Measurements from ENCODE around the gene DEAF1. TPM values are rescaled to one million over a fixed set of nuclear protein-coding genes. Genes with fewer than 3 reads are reported as not detected.
A peak's percentile ranks its signal among the peaks of the same experiment; 100 is the strongest.

Gene DEAF1
- polyA plus RNA-seq, 2 donors, result 20.3 to 42.4 TPM

DNA sequence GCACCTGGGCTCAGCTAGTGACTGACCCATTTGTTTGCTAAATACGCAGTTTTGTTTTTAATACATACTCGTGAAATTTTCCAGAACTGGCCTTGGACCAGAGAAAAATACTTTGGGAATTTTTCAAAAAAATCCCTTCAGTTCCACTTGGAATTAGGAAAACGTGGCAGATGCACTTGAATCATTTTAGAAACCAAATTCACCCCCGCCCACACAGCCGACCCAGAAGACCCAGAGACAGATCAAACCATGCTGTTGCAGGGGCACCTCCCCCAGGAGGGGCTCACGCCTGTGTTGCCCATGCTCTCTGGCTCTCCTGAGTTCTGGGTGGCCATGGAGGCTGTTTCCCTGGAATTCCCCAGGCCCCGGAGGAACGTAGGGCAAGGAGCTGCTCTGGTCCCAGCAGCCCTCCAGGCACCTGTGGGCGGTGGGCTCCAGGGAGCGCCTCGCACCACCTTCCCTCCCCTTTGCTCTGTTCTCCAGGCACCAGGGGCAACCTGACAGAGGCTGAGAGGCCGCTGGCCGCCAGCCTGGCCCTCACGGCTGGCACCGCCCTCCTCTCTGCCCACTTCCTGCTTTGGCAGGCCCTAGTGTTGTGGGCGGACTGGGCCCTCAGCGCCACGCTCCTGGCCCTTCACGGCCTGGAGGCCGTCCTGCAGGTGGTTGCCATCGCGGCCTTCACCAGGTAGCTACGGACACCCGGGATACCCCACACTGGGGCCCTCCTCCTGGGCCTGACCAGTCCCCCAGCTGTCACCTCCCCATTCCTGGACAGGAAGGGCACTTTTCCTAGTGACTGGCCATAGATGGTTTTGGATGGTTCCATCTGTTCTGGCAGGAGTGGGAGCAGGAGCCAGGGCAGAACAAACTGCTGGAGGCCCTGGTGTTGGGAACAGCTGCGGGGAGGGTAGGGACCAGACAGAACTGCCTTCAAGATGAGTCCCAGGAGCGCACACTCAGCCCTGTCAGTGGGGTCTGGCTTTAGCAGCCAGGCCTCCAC lies 7.7 kb upstream of the DEAF1 start:
- peaks cover 0 to 21% of the 10 kb centered on the region in 2 donors for H3K36me3 ChIP-seq (ENCODE audit: control insufficient read depth in 2 of 2, insufficient read depth in 2 of 2, low read length in 1 of 2)
- 50 to 55% methylated on average over 24 to 26 of the region's 26 CpGs for WGBS, 2 donors
- no peaks in the 10 kb centered on the region for H3K27me3 ChIP-seq (ENCODE audit: control insufficient read depth in 1 of 2, insufficient read depth in 2 of 2, low read length in 2 of 2)
- H3K9me3 ChIP-seq (ENCODE audit: control insufficient read depth in 2 of 2, insufficient read depth in 1 of 2, low read depth in 1 of 2, low read length in 1 of 2), result peaks cover 0 to 2% of the 10 kb centered on the region in 2 donors
- H3K4me1 ChIP-seq (ENCODE audit: control insufficient read depth in 2 of 2, insufficient read depth in 2 of 2, low read length in 1 of 2), result peaks cover 3 to 33% of the 10 kb centered on the region in 2 donors
- no peak overlapping the region for H3K4me3 ChIP-seq (ENCODE audit: low read depth in 1 of 2, low read length in 2 of 2)
- H3K27ac ChIP-seq (ENCODE audit: low read depth in 2 of 2, low read length in 1 of 2), result peak overlapping the region; percentile 69 to 89

DNA sequence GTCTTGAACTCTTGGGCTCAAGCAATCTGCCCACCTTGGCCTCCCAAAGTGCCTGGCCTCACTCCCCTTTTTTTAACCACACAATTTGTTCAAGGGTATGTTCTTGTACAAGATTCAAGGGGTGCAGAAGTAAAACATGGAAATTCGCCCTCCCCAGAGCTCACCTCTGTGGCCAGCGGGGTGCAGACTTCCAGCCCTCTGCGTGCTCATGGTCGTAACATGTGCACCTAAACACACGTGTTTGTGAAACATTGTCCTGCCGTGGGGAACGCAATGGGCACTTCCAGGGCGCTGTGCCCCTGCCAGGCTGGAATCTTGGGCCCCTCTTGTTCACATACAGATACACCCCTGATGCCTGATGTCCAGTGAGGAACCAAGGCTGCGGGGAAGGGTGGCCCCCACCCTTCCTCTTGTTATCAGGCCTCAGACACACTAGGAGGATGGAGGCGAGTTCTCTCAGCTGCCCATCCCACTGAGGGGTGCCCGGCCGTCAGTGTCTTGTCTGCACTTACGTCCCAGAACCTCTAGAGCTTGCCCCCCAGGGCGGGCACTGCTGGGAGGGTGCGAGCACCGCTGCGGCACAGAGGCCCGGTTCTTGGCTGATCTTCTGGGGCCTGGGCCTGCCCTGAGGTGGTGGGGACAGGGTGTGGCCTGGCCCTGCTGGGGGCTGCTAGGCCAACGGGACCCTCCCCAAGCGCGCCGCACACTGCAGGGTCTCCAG lies 6.9 kb upstream of the DEAF1 start:
- Histone ChIP-seq H3K36me3 (ENCODE audit: control insufficient read depth in 2 of 2, insufficient read depth in 2 of 2, low read length in 1 of 2) (peaks cover 0 to 21% of the 10 kb centered on the region in 2 donors), H3K27me3 (ENCODE audit: control insufficient read depth in 1 of 2, insufficient read depth in 2 of 2, low read length in 2 of 2) (no peaks in the 10 kb centered on the region), H3K4me1 (ENCODE audit: control insufficient read depth in 2 of 2, insufficient read depth in 2 of 2, low read length in 1 of 2) (peaks cover 5 to 30% of the 10 kb centered on the region in 2 donors), H3K9me3 (ENCODE audit: control insufficient read depth in 2 of 2, insufficient read depth in 1 of 2, low read depth in 1 of 2, low read length in 1 of 2) (peaks cover 0 to 2% of the 10 kb centered on the region in 2 donors), H3K27ac (ENCODE audit: low read depth in 2 of 2, low read length in 1 of 2) (peak overlapping the region in 1 of 2 donors; percentile 26), H3K4me3 (ENCODE audit: low read depth in 1 of 2, low read length in 2 of 2) (no peak overlapping the region)
- WGBS, 2 donors, result 92 to 93% methylated on average over 22 of the region's 22 CpGs

DNA sequence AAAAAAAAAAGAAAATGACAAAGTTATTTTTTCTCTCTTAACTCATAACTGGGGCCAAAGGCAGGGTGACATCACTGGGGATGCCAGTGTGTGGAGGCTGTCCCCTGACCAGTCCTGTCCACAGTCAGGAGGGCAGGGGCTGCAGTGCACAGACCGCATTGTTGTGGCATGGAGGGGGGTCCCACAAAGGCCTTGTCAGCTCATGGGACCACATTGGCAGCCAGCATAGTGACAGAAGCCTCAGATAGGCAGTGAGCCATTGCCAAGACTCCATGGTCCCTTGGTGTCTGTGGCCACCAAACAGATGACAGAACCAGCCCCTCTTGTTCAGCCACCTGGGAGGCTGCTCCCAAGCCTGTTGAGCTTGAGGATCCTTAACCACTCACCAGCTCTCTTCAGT lies 4.7 kb upstream of the DEAF1 start:
- H3K4me1 ChIP-seq (ENCODE audit: control insufficient read depth in 2 of 2, insufficient read depth in 2 of 2, low read length in 1 of 2), result peaks cover 5 to 22% of the 10 kb centered on the region in 2 donors
- peaks cover 0 to 2% of the 10 kb centered on the region in 2 donors for H3K9me3 ChIP-seq (ENCODE audit: control insufficient read depth in 2 of 2, insufficient read depth in 1 of 2, low read depth in 1 of 2, low read length in 1 of 2)
- peak overlapping the region; percentile 19 to 76 for H3K27ac ChIP-seq (ENCODE audit: low read depth in 2 of 2, low read length in 1 of 2)
- no peak overlapping the region for H3K4me3 ChIP-seq (ENCODE audit: low read depth in 1 of 2, low read length in 2 of 2)
- H3K27me3 ChIP-seq (ENCODE audit: control insufficient read depth in 1 of 2, insufficient read depth in 2 of 2, low read length in 2 of 2), result no peaks in the 10 kb centered on the region
- WGBS, 2 donors, result 100% methylated on average over 1 of the region's 1 CpG
- H3K36me3 ChIP-seq (ENCODE audit: control insufficient read depth in 2 of 2, insufficient read depth in 2 of 2, low read length in 1 of 2), result peaks cover 0 to 21% of the 10 kb centered on the region in 2 donors

DNA sequence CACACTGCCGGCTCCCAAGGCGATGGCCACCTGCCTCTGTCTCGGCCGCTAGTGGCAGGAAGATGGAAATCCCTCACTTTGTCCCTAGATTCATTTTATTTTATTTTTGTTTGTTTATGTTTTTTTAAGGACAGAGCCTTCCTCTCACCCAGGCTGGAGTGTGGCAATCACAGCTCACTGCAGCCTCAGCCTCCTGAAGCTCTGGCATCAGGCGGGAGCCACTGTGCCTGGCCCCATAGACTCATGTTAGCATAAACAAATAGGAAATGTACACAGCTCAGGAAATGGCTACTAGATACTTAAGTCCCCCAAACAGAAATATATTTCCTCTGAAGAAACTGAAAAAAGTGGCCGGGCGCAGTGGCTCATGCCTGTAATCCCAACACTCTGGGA lies 4.1 kb upstream of the DEAF1 start:
- H3K36me3 ChIP-seq (ENCODE audit: control insufficient read depth in 2 of 2, insufficient read depth in 2 of 2, low read length in 1 of 2), result peaks cover 0 to 18% of the 10 kb centered on the region in 2 donors
- peaks cover 0 to 2% of the 10 kb centered on the region in 2 donors for H3K9me3 ChIP-seq (ENCODE audit: control insufficient read depth in 2 of 2, insufficient read depth in 1 of 2, low read depth in 1 of 2, low read length in 1 of 2)
- H3K4me1 ChIP-seq (ENCODE audit: control insufficient read depth in 2 of 2, insufficient read depth in 2 of 2, low read length in 1 of 2), result peaks cover 5 to 18% of the 10 kb centered on the region in 2 donors
- H3K4me3 ChIP-seq (ENCODE audit: low read depth in 1 of 2, low read length in 2 of 2), result no peak overlapping the region
- WGBS, 2 donors, result 90 to 94% methylated on average over 7 of the region's 7 CpGs
- no peaks in the 10 kb centered on the region for H3K27me3 ChIP-seq (ENCODE audit: control insufficient read depth in 1 of 2, insufficient read depth in 2 of 2, low read length in 2 of 2)
- peak overlapping the region in 1 of 2 donors; percentile 52 for H3K27ac ChIP-seq (ENCODE audit: low read depth in 2 of 2, low read length in 1 of 2)

DNA sequence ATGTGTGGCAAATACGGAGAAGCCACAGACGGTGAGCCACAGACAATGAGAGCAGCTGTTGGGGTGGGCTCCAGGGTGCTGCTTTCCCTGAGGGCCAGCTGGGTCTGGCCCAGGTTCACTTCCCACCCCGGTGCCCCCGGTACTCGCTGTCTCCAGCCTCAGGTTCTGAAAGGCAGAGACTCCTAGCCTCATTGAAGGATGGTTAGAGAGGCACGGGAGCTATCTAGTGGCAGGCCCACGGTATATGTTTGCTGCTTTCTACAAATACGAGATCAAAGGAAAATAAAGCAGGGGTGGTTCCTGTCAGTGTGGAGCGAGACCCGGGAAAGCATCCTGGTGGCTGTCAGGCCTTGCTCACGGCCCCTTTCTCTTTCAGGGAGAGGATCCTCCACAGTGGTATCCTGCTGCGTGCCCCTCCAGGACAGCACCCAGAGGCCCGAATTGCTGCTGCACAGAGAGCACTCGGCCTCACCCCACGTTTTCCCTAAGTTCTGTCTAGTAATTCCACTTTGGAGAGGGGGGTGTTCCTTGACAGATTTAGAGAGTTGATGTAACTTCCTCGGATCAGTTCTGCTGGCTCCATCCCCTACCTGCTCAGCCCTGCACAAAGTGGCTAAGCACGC lies 3.6 kb upstream of the DEAF1 start:
- peaks cover 5 to 20% of the 10 kb centered on the region in 2 donors for H3K4me1 ChIP-seq (ENCODE audit: control insufficient read depth in 2 of 2, insufficient read depth in 2 of 2, low read length in 1 of 2)
- H3K27ac ChIP-seq (ENCODE audit: low read depth in 2 of 2, low read length in 1 of 2), result peak overlapping the region; percentile 96 to 100
- H3K4me3 ChIP-seq (ENCODE audit: low read depth in 1 of 2, low read length in 2 of 2), result peak overlapping the region in 1 of 2 donors; percentile 95
- peaks cover 0 to 18% of the 10 kb centered on the region in 2 donors for H3K36me3 ChIP-seq (ENCODE audit: control insufficient read depth in 2 of 2, insufficient read depth in 2 of 2, low read length in 1 of 2)
- H3K9me3 ChIP-seq (ENCODE audit: control insufficient read depth in 2 of 2, insufficient read depth in 1 of 2, low read depth in 1 of 2, low read length in 1 of 2), result peaks cover 0 to 2% of the 10 kb centered on the region in 2 donors
- WGBS, 2 donors, result 72 to 73% methylated on average over 17 of the region's 17 CpGs
- H3K27me3 ChIP-seq (ENCODE audit: control insufficient read depth in 1 of 2, insufficient read depth in 2 of 2, low read length in 2 of 2), result no peaks in the 10 kb centered on the region

DNA sequence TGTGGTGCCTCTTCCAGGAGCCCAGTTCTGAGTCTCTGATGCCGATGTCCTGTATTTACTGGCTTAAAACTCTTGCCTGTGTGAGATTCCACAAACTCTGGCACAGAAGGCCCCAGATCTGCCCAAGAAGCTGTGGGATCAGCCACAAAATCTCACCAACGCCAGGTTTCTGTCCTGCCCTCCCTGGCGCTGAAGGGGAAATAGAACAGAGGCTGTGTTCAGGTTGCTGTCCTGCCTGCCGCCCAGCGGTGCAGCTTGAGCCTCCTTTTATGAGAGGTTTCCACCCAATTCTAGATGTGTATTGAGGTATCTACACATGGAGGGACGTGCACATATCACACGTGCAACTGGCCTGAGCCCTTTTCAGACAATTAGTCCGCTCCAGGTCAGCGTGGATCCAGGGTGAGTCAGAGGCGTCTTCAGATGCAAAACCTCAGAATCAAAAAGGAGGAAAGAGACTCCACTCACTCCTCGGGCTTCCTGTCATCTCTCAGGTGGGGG lies 2.8 kb upstream of the DEAF1 start:
- Histone ChIP-seq H3K36me3 (ENCODE audit: control insufficient read depth in 2 of 2, insufficient read depth in 2 of 2, low read length in 1 of 2) (peaks cover 0 to 18% of the 10 kb centered on the region in 2 donors), H3K4me1 (ENCODE audit: control insufficient read depth in 2 of 2, insufficient read depth in 2 of 2, low read length in 1 of 2) (peaks cover 3 to 22% of the 10 kb centered on the region in 2 donors), H3K27me3 (ENCODE audit: control insufficient read depth in 1 of 2, insufficient read depth in 2 of 2, low read length in 2 of 2) (no peaks in the 10 kb centered on the region), H3K4me3 (ENCODE audit: low read depth in 1 of 2, low read length in 2 of 2) (peak overlapping the region; percentile 12 to 95), H3K9me3 (ENCODE audit: control insufficient read depth in 2 of 2, insufficient read depth in 1 of 2, low read depth in 1 of 2, low read length in 1 of 2) (peaks cover 0 to 2% of the 10 kb centered on the region in 2 donors), H3K27ac (ENCODE audit: low read depth in 2 of 2, low read length in 1 of 2) (peak overlapping the region; percentile 96 to 100)
- WGBS, 2 donors, result 49 to 57% methylated on average over 11 of the region's 11 CpGs

DNA sequence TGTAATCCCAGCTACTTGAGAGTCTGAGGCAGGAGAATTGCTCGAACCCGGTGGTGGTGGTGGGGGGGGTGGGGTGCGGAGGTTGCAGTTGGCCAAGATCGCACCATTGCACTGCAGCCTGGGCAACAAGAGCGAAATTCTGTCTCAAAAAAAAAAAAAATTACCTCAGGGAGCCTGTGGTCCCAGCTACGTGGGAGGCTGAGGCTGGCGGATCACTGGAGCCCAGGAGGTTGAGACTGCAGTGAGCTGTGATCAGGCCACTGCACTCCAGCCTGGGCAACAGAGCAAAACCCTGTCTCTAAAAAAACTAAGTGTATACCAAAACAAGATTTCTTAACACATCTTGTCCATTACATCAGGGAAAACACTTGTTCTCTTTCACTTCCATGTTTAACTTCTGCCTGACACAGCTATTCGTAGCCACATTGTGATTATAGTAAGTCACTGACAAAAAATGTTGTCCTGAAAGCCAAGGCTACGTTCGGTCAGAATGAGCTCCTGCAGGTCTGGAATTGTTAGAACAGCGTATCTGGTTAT lies 2.0 kb upstream of the DEAF1 start:
- H3K9me3 ChIP-seq (ENCODE audit: control insufficient read depth in 2 of 2, insufficient read depth in 1 of 2, low read depth in 1 of 2, low read length in 1 of 2), result peaks cover 0 to 2% of the 10 kb centered on the region in 2 donors
- H3K4me3 ChIP-seq (ENCODE audit: low read depth in 1 of 2, low read length in 2 of 2), result peak overlapping the region; percentile 76 to 95
- peak overlapping the region; percentile 100 for H3K27ac ChIP-seq (ENCODE audit: low read depth in 2 of 2, low read length in 1 of 2)
- peaks cover 2 to 19% of the 10 kb centered on the region in 2 donors for H3K4me1 ChIP-seq (ENCODE audit: control insufficient read depth in 2 of 2, insufficient read depth in 2 of 2, low read length in 1 of 2)
- H3K36me3 ChIP-seq (ENCODE audit: control insufficient read depth in 2 of 2, insufficient read depth in 2 of 2, low read length in 1 of 2), result peaks cover 0 to 15% of the 10 kb centered on the region in 2 donors
- WGBS, 2 donors, result 32 to 54% methylated on average over 11 of the region's 11 CpGs
- H3K27me3 ChIP-seq (ENCODE audit: control insufficient read depth in 1 of 2, insufficient read depth in 2 of 2, low read length in 2 of 2), result no peaks in the 10 kb centered on the region

DNA sequence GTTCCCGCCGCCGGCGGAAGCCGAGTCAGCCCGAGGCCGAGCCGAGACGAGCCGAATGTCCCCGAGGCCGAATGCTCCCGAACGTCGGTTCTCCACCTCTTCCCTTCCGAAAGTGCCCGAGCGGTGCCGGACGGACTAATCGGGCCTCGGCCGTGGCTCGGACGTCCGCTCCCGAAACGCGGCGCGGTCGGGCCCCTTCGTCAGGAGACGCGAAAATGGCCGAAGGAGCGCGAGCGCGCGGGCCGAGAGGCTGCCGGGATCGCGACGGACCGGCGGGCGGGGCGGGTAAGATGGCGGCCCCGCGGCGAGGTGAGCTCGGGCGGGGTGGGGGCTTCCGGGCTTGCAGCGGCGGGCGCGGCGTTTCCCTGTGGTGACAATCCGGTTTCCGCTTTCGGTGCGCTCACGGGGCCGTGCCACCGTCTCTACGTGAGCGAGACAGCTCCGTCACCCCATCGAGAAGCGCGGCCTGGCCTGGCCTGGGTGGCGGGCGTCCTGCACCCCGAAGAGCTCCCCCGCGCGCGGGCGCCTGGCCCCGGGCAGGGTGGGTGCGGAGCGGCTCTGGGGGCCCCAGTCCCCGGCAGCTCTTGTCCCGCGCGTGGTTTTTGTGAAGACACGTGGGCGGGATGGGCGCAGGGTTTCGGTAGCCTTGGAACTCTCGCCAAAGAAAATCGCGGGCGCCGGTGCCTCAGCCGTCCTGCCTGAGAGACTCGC lies 671 bp upstream of the DEAF1 start, which contains the start of gene TMEM80:
Gene TMEM80 (plus strand): TSS at position 279 of the 711 bp plus-strand sequence. CDS start 12 bp downstream, at position 291.
- Histone ChIP-seq H3K9me3 (ENCODE audit: control insufficient read depth in 2 of 2, insufficient read depth in 1 of 2, low read depth in 1 of 2, low read length in 1 of 2) (no peaks in the 10 kb centered on the region), H3K36me3 (ENCODE audit: control insufficient read depth in 2 of 2, insufficient read depth in 2 of 2, low read length in 1 of 2) (peaks cover 0 to 15% of the 10 kb centered on the region in 2 donors), H3K4me1 (ENCODE audit: control insufficient read depth in 2 of 2, insufficient read depth in 2 of 2, low read length in 1 of 2) (peaks cover 2 to 19% of the 10 kb centered on the region in 2 donors), H3K4me3 (ENCODE audit: low read depth in 1 of 2, low read length in 2 of 2) (peak within 1 kb of the TSS; percentile 76 to 95), H3K27me3 (ENCODE audit: control insufficient read depth in 1 of 2, insufficient read depth in 2 of 2, low read length in 2 of 2) (no peaks in the 10 kb centered on the region), H3K27ac (ENCODE audit: low read depth in 2 of 2, low read length in 1 of 2) (peak within 1 kb of the TSS; percentile 100)
- 0 to 1% methylated on average over 74 to 101 of the region's 101 CpGs for WGBS, 2 donors
